ENCODE results near the gene LRP1B.

GRCh38 chr2:140603416-140603815 is 1527.4 kb downstream of the LRP1B start:
- TF ChIP-seq HMGXB4 (CRISPR knock-in tag; IDR thresholded peaks at IDR 0.05; ENCODE audit: borderline replicate concordance), result no peak
- TF ChIP-seq POLR2A (IDR thresholded peaks at IDR 0.05; ENCODE audit: low read length), result no peak
- TF ChIP-seq CTCF (IDR thresholded peaks at IDR 0.05), result no peak
- TF ChIP-seq, protein P1, sequence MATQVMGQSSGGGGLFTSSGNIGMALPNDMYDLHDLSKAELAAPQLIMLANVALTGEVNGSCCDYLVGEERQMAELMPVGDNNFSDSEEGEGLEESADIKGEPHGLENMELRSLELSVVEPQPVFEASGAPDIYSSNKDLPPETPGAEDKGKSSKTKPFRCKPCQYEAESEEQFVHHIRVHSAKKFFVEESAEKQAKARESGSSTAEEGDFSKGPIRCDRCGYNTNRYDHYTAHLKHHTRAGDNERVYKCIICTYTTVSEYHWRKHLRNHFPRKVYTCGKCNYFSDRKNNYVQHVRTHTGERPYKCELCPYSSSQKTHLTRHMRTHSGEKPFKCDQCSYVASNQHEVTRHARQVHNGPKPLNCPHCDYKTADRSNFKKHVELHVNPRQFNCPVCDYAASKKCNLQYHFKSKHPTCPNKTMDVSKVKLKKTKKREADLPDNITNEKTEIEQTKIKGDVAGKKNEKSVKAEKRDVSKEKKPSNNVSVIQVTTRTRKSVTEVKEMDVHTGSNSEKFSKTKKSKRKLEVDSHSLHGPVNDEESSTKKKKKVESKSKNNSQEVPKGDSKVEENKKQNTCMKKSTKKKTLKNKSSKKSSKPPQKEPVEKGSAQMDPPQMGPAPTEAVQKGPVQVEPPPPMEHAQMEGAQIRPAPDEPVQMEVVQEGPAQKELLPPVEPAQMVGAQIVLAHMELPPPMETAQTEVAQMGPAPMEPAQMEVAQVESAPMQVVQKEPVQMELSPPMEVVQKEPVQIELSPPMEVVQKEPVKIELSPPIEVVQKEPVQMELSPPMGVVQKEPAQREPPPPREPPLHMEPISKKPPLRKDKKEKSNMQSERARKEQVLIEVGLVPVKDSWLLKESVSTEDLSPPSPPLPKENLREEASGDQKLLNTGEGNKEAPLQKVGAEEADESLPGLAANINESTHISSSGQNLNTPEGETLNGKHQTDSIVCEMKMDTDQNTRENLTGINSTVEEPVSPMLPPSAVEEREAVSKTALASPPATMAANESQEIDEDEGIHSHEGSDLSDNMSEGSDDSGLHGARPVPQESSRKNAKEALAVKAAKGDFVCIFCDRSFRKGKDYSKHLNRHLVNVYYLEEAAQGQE (IDR thresholded peaks at IDR 0.05), result no peak
- no peak for TF ChIP-seq CEBPB (IDR thresholded peaks at IDR 0.05)
- no peak for TF ChIP-seq BHLHE40 (IDR thresholded peaks at IDR 0.05; ENCODE audit: low read depth, low read length)
- TF ChIP-seq HDAC2 (IDR thresholded peaks at IDR 0.05), result no peak

All from A549 (cell line).